Inflammatory macrophage (primary cell): ENCODE results near the gene FAM83C.

ENCODE experiments used
- DNase-seq, 2 donors: peaks; one replicate each; pipeline ENCODE4 v3.0.0-alpha.2; 2020 to 2022
- total RNA-seq, 18 experiments: gene quantifications; one replicate each; lab custom pipeline; 2026; ENCODE audit warnings: mixed read lengths in 6 of 18, inconsistent platforms in 2 of 18; lab: John Stamatoyannopoulos, UW

Gene FAM83C
- 0 to 0.13 (median 0) reads per million in 18 experiments for total RNA-seq

DNA sequence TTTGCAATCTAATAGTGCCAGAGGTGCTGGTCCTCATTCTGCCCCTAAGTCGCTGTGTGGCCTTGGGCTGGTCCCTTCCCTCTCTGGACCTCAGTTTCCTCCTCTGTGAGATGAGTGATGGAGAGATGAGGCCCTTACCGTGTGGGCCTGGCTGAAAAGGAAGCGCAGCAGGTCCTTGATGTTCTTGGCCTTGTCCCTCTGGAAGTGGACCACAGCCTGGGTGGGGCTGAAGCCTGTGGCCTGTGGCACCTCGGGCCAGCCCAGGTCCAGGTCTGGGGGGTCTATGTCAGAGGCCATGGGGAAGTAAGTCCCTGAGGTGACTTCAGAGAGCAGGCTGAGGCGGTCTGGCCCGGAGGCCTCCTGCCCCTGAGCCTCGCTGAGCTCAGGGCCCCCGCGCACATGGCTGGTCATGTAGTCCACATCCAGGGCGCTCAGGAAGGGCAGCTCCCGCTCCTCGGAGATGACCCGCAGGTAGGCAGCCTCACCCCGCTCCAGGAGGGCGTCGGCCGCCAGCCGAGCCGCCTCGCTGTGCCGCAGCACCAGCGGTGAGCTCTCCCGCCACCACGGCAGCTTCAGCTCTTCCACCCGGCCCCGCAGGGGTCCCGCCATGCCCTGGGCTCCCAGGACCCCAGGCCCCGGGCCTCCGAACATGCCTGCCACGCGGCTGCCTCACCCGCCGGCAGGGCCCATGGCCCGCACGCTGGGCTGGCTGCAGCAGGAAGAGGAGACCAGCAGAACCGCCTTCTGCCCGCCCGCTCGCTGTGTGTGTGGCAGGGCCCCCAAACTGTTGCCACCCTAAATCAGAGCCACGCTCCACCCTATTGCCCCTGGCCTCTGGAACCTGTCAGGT lies at the start of gene FAM83C:
Gene FAM83C (minus strand): TSS at position 772 of the 850 bp plus-strand sequence. CDS start 121 bp downstream, at position 651.
- DNase-seq = no peak

DNA sequence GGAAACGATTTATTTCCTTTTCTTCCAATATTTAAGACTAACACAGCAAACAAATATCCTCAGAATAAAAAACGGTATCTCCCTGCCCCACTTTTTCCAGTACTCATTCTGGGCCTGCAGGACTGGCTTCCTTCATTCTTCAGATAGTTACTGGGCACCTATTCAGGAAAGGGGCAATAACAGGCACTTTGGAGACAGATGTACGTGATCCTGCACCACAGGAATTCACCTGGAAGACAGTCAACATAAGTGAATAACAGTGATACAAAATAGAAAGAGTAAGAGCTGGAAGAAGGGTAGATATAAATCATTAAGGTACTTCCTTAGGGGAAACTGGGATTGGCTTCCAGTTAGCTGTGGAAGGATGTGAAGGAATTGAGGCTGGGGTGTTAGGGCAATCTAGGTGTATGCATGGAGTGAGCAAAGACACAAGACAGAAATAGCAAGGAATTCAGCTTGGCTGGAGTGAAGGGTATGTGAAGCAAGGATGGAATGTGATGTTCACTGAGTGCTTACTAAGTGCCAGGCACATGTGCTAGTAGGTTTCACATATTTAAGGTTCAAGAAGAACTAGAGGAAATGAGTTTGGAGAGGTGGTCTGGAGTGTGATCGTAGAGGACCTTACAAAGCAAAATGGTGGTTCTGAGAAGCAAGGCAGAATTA lies 49.3 kb upstream of the FAM83C start:
- no peak for DNase-seq

DNA sequence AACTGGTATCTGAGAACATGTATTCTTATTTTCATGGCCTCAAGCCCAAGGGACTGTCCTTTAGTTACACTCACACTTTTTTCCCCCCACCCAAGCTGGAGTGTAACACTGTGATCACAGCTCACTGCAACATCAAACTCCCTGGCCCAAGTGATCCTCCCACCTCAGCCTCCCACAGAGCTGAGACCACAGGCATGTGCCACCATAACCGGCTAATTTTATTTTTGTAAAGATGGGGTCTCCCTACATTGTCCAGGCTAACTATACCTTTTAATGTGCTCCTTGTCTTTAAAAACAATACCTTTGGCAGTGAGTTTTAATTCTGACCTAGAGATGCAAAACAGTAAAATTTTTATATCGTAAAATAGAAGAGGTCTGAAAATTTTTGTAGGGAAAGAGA lies 48.2 kb upstream of the FAM83C start:
- DNase-seq = no peak

DNA sequence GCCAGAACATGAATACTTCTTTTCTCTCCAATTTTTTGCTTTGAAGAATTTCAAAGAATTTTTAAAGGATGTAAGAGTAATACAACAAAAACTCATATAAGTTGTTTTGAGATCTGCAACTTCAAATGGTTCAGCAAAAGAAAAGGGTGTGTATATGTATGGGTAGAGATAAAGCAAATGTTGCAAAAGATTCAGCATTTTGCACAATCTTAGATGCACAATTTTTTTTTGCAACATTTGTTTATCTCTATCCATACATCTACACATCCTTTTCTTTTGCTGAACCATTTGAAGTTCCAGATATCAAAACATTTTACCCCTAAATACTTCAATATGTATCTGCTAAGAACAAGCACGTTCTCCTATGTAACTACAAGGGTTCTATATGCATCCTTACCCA lies 47.4 kb upstream of the FAM83C start:
- DNase-seq = no peak

DNA sequence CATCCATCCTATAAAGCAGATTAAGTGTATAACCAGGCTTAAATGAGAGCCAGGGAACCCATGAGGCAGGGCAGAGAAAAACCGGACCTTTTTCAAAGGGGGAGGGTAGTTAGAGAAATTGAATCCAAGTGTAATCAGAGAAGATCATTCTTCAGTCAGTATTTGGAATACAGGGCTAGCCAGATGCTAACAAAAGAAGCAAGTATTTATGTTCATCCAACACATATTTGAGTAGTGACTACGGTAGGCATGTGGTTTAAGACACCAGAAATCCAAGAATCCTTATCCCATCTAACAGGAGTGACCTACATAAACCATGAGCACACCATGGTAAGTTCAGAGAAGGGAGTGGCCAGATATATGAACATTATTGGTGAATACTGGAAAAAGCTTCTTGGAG lies 46.8 kb upstream of the FAM83C start:
- no peak for DNase-seq

DNA sequence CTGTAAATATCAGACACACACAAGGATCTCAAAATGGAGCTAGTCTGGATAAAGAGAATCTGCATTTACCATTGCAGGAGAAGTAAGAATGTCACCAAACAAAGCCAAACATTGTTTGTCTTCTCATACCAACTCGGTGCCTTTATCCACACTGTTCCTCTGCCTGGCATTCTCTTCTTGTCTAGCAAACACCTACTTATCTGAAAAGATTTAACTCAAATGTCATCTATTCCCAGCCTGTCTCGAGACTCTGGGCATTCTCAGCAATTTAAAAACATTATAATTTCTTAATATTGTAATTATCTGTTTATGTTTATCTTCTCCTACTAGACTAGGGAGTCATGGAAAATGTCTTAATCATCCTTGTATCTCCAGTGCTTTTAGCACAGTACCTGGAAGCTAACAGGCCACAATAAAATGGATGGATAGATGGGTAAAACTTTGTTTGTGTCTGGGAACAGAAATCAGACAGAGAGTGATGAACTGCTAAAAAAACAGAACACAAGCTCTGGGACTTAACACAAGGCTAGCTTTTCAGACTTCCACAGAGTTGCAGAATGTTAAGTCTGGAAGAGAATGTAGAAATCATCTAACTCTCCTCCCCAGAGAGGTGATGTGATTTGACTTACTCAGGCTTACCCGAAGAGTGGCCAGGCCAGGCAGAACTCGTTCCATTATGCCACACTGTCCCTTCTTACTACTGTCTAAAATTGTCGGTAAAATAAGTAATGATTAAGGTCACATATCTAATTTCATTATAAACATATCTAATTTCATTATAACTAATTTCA lies 42.3 kb upstream of the FAM83C start:
- DNase-seq = no peak

DNA sequence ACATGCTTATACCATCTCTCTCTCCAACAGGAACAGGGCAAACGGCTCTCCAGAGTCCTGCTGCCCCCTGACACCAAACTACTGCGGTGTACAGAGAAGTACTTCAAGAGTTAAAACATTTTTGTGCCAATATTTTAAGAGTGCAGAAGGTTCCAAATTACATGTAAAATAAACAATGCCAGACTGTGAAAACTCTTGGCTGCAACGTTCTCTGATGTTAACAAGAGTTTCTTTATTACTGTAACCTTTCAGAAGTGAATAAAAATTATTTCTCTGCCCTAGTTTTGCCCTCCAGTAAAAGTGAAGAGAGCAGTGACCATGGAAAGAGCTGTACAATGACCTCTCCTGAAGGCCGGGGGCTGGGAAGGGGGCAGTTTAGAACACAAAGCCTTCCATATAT lies 41.4 kb upstream of the FAM83C start:
- no peak for DNase-seq

DNA sequence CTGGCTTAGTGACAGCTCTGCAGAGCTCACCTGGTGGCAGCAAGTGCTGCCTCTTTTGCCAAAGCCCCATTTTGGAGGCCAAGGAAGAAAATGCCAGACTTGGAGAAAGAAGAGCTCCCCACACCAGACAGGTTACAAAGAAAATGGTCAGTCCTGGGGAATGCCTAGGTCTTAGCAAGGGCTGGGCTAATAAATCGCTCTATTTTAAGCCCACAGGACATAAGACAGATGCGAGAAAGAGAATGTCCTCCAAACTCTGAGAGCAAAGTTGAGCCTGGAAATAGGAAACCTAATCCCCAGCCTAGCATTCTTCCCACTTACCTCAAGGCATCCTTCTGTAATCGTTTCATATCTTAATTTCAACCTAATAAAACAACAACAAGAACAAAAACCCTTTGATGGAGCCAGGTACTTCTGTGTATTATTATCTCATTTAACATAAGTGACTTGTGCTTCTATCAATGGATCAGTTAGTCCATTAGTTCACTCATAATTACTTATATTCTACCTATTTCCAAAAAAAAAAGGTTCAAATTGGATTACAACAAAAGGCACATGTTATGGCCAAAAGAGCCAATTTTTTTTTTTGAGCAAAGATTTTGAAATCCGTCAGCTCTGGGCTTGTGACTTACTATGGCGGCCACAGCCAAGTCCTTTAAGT lies 40.4 kb upstream of the FAM83C start:
- no peak for DNase-seq

DNA sequence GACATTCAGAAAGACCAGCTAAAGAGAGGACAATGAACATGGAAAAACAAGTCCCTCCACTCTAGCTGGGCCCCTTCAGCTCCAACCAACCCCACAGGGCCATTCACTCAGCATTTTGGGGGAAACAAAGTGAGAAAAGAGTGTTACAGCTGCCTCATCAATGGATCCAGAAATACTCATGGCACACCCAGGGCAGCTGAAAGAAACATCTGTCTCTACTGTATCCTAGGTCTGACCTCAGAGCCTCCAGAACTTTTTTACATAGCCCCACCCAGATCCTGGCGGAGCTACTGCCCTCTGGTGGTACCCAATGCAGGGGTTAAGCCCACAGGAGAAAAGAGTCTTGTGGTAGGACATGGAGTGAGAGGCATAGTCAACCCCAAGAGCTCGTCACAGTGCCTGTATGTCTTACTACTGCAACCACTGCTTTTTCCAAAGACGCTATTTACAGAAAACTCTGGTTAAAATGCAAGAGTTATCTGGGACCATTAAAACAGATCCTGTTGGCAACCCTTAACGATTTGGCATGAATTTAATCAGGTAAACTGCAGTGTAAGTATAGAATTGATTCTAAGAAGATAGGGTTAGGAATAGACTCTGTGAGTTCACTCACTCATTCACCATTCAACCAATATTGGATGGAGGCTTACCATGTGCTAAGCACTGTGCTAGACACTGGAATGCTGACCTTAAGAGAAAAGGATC lies 37.4 kb upstream of the FAM83C start:
- peak; percentile 56 to 66 for DNase-seq

DNA sequence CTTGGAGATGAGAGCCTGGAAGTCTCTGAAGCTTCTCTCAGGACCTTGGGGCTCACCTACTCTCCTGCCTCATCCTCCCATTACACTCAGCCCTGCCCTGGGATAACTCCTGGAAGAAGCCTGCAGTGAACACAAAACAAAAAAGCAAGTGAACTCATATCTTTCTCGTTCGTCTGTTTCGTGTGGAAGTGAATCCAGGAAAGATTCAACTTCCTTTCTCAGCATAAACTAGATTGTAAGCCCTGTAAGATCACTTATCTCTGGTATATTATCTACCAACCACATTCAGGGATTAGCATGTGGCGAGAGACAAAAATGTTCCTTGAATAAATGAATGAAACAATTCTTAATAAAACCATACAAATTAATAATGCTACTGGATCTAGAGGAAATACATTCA lies 36.5 kb upstream of the FAM83C start:
- no peak for DNase-seq

DNA sequence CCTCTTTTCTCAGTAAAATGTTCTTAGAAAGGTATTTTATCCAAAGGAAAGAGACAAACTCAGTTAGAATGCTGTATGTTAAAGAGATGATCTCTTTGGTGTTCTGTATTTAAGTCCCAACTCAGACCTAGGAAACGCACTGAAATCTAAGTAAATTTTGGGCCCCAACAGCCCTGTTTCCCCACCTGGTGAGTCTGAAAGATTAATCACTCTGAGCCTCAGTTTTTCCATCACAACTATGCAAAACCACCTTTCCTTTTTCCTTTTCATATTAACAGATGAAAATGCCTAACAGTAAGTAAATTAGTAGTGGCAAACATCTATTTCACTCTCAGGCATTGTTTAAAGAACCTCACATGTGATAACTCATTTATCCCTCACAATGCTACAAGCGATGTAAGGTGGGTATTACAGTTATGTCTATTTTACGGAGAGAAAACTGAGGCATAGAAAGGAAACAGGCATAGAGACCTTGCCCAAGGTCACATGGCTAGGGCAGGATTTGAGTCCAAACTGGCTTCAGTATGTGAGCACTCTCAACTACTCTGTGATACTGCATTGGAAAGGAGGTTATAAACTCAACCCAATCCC lies 36.0 kb upstream of the FAM83C start:
- DNase-seq = no peak

DNA sequence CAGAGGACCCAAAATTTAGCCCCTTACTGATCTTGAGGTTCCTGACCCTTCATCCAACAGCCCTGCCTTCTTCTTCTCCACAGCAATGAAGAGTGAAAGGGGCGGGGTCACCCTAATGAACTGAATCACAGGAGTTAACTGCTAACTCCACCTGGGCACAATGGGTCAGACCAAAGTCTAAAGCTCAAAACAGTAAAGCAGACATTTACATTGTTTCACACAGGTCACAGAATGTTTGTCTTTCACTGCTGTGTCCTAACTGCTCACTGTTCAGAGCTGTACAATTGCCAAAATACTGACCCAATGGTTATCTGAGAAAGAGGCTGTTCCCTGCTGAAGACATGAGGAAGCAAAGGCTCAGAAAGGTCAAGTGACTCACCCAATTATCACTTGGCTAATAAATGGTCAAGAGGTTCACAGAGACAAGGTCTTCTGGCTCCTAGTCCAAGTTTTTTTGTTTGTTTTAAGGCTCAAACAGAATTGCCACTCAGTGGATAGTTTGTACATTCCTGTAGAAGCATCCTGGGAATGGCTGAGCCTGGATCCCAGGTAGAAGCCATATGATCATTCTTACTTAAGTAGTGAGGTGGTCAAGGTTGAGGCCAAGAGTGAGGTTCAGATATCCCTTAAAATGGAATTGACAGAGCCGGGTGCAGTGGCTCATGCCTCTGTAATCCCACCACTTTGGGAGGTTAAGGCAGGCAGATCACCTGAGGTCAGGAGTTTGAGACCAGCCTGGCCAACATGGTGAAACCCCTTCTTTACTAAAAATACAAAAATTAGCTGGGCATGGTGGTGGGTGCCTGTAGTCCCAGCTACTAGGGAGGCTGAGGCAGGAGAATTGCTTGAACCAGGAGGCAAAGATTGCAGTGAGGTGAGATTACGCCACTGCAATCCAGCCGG lies 35.1 kb upstream of the FAM83C start:
- peak; percentile 75 to 77 for DNase-seq

DNA sequence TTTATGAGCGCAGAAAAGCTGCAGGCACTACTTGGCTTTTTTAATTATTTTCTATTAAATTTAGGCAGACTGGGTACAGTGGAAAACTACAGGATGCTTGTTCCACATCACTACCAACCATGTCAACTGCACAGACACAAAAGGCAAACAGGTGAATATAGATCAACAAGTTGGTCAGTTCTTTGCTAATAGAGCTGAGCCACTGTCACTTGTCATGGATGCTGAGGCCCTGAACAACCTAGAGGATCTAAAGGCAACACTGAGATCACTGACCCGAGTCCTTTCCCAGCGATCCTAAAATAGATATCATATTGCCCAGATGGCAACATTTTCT lies 34.5 kb upstream of the FAM83C start:
- DNase-seq = no peak

DNA sequence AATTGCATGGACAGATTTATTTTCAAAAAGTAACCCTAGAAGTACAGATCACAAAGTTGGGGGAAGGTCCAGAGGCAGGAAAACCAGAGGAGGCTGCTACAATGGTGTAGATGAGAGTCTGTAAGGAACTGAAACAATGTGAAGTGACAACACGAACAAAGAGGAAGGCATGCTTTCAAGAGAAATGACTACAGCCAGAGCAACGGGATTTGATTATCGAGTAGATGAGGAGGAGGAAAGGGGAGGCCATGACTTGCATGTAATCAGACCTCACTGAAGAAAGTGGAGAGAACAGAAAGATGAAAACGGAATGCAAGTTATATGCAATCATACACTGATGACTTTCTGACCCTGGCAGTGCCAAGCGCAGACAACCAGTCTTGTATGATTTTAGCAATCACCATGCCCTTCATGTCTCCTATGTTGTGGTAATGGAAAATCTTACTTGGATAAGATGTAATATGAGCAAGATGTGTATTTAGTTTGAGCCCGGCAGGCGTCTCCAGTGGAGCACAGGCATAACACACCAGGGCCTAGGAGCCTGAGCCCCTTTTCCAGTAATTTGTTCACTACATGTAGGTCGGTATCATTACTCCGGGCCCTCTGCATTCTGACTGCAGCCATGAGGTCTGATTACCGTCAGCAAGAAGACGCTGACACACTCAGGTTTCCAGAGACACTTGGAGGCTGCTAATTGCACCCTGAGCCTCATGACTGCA lies 34.0 kb upstream of the FAM83C start:
- peak; percentile 71 to 75 for DNase-seq

DNA sequence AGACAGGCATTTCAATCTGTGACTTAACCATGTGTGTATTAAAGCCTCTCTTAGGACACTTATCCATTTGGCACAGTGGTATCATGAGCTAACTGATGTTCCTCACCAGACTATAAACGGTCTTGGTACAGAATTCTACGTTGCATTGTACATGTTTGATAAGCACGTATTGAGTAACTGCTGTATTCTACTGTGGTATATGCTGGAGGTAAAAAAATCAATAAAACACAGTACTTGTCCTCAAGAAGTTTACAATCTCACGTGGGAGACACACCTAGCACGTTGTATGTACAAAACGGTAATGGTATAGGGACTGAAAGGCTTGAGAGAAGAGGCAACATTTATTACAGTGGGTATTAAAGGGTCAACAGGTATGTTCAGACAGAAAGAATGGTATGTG lies 33.2 kb upstream of the FAM83C start:
- DNase-seq = no peak

DNA sequence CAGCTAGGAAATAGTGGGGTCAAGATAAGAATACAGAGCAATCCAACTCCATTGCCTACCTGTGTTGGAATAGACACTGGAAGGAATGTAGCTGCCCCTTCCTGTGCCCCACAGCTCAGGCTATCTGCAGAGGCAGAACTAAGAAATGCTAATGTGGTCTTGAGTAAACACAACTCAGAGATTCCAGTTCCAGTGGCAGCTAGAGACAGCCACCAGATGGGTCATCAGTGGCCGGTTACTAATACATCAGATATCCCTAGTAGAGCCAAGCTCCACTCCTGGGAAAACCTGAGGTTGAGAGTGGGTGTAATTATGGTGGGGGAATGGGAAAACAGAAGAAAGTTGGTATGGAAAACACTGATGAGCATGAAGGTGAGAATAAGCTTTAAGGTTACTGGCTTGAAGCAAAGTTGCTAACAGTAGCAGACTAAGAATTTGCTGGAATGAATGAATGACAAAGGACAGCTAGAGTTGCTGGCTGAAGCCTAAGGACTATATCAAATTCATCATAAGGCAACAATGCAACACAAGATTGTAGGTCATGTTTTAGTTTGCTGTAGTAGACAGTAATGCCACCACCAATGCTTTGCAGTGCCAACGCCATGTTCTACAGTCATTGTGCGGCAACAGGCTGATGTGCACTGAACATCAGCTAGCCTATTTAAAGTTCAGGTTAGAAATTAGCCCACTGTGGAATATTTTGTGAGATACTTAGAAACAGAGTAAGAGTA lies 28.3 kb upstream of the FAM83C start:
- no peak for DNase-seq

DNA sequence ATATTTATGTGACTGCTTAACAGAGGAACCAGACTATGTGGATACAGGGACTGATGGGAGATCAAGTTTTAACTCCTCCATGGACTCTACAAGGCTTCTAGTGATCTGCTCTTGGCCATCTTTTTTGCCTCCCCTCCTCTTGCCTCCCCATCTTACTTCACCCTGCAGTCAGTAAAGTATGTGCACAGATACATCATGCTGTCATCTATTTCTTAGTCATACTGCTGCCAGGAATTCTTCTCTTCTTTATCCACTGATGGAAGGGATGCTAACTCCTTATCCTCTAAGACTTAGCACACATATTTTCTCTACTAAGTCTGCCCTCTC lies 27.6 kb upstream of the FAM83C start:
- no peak for DNase-seq

DNA sequence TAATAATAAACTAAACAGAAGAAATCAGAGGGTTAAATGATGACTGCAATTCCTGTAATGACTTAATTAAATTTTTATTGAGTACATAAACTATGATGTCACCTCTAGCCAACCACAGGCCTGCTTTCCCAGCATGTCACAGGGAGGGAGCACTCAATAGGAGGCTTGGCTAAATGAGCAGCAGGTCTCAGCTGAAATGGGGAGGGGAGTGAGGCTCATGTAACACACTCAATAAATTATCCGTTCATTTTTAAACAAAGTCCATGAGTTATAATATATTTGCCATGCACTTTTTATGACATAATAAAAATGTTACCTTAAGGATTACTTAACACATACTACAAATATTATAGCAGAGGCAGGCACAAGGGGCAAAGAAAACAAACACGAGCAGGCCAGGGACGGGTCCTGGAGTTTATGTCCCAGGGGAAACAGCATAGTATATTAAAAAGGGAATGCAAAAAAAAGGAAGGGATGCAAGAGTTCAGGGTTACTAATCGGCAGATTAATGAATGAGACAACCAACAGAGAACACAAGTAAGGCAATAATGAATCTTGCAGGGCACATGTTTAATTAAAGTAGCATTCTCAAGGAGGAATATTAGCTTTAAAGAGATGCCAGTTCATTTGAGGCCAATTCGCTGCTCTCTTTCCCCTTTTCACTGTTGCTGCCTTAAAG lies 27.1 kb upstream of the FAM83C start:
- DNase-seq = no peak
